Measurements from ENCODE around the gene ZDHHC6. TPM values are rescaled to one million over a fixed set of nuclear protein-coding genes. Genes with fewer than 3 reads are reported as not detected.
"Not testable (repeated sequence)": the region's sequence is repeated elsewhere in the genome, so short reads cannot be mapped to it uniquely, and the experiment has no call there.

ZDHHC6 gene
- total RNA-seq, 4 donors from 2014 or later: 20.2 to 44.1 (median 31.8) TPM

DNA sequence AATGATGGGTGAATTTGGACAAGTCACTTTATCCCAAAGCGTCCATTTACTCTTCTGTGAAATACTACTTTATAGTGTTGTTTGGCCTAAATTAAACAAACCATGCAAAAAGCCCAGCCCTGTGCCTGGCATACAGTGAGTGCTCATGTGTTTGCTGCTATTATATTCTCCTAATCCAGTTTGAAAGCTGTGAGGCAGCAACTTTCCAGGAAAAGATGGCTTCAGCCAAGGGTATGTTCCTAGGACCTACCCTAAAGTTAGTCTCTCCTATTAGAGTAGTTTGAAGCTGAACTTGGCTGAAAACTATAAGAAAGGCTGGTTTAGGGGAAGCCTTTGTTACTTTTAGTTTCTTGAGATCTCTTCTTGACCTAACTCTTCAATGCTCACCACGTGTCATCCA is 52.9 kb downstream of the ZDHHC6 start:
- TF ChIP-seq EP300 (IDR thresholded peaks at IDR 0.05): no peak
- TF ChIP-seq, protein P1, sequence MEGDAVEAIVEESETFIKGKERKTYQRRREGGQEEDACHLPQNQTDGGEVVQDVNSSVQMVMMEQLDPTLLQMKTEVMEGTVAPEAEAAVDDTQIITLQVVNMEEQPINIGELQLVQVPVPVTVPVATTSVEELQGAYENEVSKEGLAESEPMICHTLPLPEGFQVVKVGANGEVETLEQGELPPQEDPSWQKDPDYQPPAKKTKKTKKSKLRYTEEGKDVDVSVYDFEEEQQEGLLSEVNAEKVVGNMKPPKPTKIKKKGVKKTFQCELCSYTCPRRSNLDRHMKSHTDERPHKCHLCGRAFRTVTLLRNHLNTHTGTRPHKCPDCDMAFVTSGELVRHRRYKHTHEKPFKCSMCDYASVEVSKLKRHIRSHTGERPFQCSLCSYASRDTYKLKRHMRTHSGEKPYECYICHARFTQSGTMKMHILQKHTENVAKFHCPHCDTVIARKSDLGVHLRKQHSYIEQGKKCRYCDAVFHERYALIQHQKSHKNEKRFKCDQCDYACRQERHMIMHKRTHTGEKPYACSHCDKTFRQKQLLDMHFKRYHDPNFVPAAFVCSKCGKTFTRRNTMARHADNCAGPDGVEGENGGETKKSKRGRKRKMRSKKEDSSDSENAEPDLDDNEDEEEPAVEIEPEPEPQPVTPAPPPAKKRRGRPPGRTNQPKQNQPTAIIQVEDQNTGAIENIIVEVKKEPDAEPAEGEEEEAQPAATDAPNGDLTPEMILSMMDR (IDR thresholded peaks at IDR 0.05): no peak
- TF ChIP-seq POLR2A (IDR thresholded peaks at IDR 0.05): no peak
- Histone ChIP-seq H3K27ac (no peak overlapping the region), H3K27me3 (no peaks in the 10 kb centered on the region), H3K36me3 (peaks cover 0 to 4% (median 0%) of the 10 kb centered on the region in 3 donors), H3K4me1 (peaks cover 0 to 15% (median 3%) of the 10 kb centered on the region in 4 donors), H3K4me3 (no peak overlapping the region), H3K9me3 (no peaks in the 10 kb centered on the region)
- WGBS, 2 donors: 85 to 90% methylated on average over 2 of the region's 2 CpGs
- no peak for DNase-seq (ENCODE audit: low spot score in 2 of 2)

- no peak for TF ChIP-seq POLR2A (IDR thresholded peaks at IDR 0.05)
- TF ChIP-seq, protein P1 (IDR thresholded peaks at IDR 0.05): no peak
- no peak for TF ChIP-seq EP300 (IDR thresholded peaks at IDR 0.05)
- no peak overlapping the region for H3K4me3 ChIP-seq
- no peaks in the 10 kb centered on the region for H3K27me3 ChIP-seq
- H3K27ac ChIP-seq: no peak overlapping the region
- no peaks in the 10 kb centered on the region for H3K9me3 ChIP-seq
- 71 to 81% methylated on average over 1 of the region's 1 CpG for WGBS, 2 donors
- no peak for DNase-seq (ENCODE audit: low spot score in 2 of 2)
- peaks cover 0 to 3% (median 0%) of the 10 kb centered on the region in 3 donors for H3K36me3 ChIP-seq
- peaks cover 0 to 15% (median 3%) of the 10 kb centered on the region in 4 donors for H3K4me1 ChIP-seq
Measured at GRCh38 chr10:112393341-112393740, 53.4 kb downstream of the ZDHHC6 start.

DNA sequence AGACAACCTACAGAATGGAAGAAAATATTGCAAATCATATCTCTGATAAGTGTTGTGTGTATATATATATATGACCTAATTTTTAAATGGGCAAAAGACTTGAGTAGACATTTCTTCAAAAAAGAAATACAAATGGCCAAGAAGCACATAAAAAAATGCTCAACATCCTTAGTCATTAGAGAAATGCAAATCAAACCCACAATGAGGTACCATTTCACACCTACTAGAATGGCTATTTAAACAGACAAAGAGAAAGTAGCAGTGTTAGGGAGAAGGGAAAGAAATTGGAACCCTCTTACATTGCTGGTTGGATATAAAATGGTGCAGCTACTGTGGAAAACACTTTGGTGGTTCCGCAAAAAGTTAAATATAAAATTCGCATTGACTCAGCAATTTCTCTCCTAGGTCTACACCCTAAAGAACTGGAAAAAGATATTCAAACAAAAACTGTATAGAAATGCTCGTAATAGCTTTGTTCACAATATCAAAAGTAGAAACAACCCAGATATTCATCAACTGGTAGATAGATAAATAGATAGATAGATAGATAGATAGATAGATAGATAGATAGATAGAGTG is 56.5 kb downstream of the ZDHHC6 start:
- H3K4me3 ChIP-seq: no peak overlapping the region
- no peak overlapping the region for H3K27ac ChIP-seq

DNA sequence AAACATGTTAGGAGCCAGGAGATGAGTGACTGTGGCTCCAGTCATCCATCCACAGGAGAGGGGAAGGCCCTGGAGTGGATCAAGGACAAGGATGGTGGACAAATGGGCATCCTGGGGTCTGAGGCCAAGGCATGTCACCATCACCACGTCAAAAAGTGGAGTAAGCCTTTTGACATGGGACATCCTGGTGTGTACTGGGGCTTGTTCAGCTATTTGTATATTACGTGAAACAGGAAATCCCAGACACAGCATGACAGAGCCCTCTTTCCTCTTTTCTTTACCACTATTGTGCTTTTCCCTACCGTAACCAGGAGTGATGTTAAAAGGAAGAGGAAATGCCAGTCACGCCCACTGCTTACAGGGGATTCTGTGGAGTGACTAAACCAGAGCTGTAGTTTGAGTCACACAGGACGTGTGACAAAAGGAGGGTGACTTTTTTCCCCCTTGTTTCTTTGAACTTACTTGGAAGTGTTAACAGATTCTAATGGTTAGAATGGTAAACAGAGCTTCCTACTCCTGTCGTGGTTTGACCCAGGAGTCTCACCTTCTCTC is 57.4 kb downstream of the ZDHHC6 start:
- DNase-seq (ENCODE audit: low spot score in 2 of 2): no peak
- peak in 1 of 2 donors; percentile 61 for TF ChIP-seq EP300 (IDR thresholded peaks at IDR 0.05)
- TF ChIP-seq POLR2A (IDR thresholded peaks at IDR 0.05): no peak
- Histone ChIP-seq H3K4me1 (peaks cover 0 to 5% (median 0%) of the 10 kb centered on the region in 4 donors), H3K36me3 (no peaks in the 10 kb centered on the region), H3K27ac (peak overlapping the region in 2 of 4 donors; percentile 2 to 51), H3K4me3 (no peak overlapping the region), H3K27me3 (no peaks in the 10 kb centered on the region), H3K9me3 (no peaks in the 10 kb centered on the region)
- WGBS, 2 donors: 47 to 57% methylated on average over 6 of the region's 6 CpGs

More for the DNA sequence above, 56.5 kb downstream of the ZDHHC6 start:
- no peak for DNase-seq (ENCODE audit: low spot score in 2 of 2)
- Histone ChIP-seq H3K36me3 (no peaks in the 10 kb centered on the region), H3K27me3 (no peaks in the 10 kb centered on the region), H3K4me1 (peaks cover 0 to 5% (median 3%) of the 10 kb centered on the region in 4 donors), H3K9me3 (no peaks in the 10 kb centered on the region)
- TF ChIP-seq POLR2A (IDR thresholded peaks at IDR 0.05): no peak
- no peak for TF ChIP-seq EP300 (IDR thresholded peaks at IDR 0.05)
- TF ChIP-seq, protein P1 (IDR thresholded peaks at IDR 0.05): no peak
- 96% methylated on average over 3 of the region's 3 CpGs for WGBS, 2 donors

GRCh38 chr10:112388548-112388947 is 58.2 kb downstream of the ZDHHC6 start:
- peak overlapping the region in 1 of 4 donors; percentile 51 for H3K27ac ChIP-seq
- DNase-seq (ENCODE audit: low spot score in 2 of 2): no peak
- H3K9me3 ChIP-seq: no peaks in the 10 kb centered on the region
- H3K4me1 ChIP-seq: peaks cover 0 to 5% (median 0%) of the 10 kb centered on the region in 4 donors
- H3K36me3 ChIP-seq: no peaks in the 10 kb centered on the region
- WGBS, 2 donors: 43 to 64% methylated on average over 2 of the region's 2 CpGs
- H3K27me3 ChIP-seq: no peaks in the 10 kb centered on the region
- no peak overlapping the region for H3K4me3 ChIP-seq
- TF ChIP-seq EP300 (IDR thresholded peaks at IDR 0.05) (no peak), POLR2A (IDR thresholded peaks at IDR 0.05) (no peak)
- TF ChIP-seq, protein P1 (IDR thresholded peaks at IDR 0.05): no peak

DNA sequence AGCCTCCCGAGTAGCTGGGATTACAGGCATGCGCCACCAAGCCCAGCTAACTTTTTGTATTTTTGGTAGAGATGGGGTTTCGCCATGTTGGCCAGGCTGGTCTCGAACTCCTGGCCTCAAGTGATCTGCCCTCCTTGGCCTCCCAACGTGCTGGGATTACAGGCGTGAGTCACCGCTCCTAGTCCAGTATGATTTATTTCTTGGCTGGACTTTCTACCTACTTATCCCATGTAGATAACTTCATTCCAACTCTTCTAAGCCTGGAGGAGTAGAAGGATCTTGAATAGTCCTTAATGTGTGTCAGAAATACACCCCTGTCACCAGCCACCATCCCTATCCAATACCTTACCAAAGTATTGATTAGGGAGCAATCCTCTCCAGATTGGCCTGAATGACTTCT is 58.7 kb downstream of the ZDHHC6 start:
- H3K4me3 ChIP-seq; H3K9me3 ChIP-seq; H3K4me1 ChIP-seq; H3K27me3 ChIP-seq; H3K27ac ChIP-seq; H3K36me3 ChIP-seq; DNase-seq (ENCODE audit: low spot score in 2 of 2): not testable (repeated sequence)
- WGBS, 2 donors: 83 to 94% methylated on average over 7 of the region's 7 CpGs

All from tibial nerve (tissue), 4 donors.